ENCODE results near the gene SPON1. TPM values are rescaled to one million over a fixed set of nuclear protein-coding genes. Genes with fewer than 3 reads are reported as not detected.
A peak's percentile ranks its signal among the peaks of the same experiment; 100 is the strongest.
"Not testable (repeated sequence)": the region's sequence is repeated elsewhere in the genome, so short reads cannot be mapped to it uniquely, and the experiment has no call there.

Gene SPON1
- total RNA-seq, 1 donor from 2014 or later, result 3.1 TPM

GRCh38 chr11:14042686-14043465 is 80.4 kb downstream of the SPON1 start:
- no peak for ATAC-seq

GRCh38 chr11:14044916-14045315 is 82.4 kb downstream of the SPON1 start:
- ATAC-seq, result no peak

- no peak for ATAC-seq
Observed at GRCh38 chr11:14045417-14045816, 82.9 kb downstream of the SPON1 start.

- ATAC-seq, result no peak
Observed at GRCh38 chr11:14052198-14052597, 89.7 kb downstream of the SPON1 start.

- no peak for ATAC-seq
Observed at GRCh38 chr11:14054116-14055107, 91.9 kb downstream of the SPON1 start.

- no peak for ATAC-seq
Observed at GRCh38 chr11:14055936-14056335, 93.4 kb downstream of the SPON1 start.

- ATAC-seq, result no peak
Observed at GRCh38 chr11:14058061-14058460, 95.5 kb downstream of the SPON1 start.

- ATAC-seq, result no peak
Observed at GRCh38 chr11:14059491-14059890, 97.0 kb downstream of the SPON1 start.

- ATAC-seq, result no peak
Observed at GRCh38 chr11:14061721-14062120, 99.2 kb downstream of the SPON1 start.

GRCh38 chr11:14065141-14065540 is 102.6 kb downstream of the SPON1 start:
- peak; percentile 58 for ATAC-seq

GRCh38 chr11:14065681-14066080 is 103.2 kb downstream of the SPON1 start:
- ATAC-seq, result no peak

- ATAC-seq, result no peak
Observed at GRCh38 chr11:14067686-14068085, 105.2 kb downstream of the SPON1 start.

- ATAC-seq, result no peak
Observed at GRCh38 chr11:14070896-14071295, 108.4 kb downstream of the SPON1 start.

GRCh38 chr11:14073849-14074476 is 111.4 kb downstream of the SPON1 start:
- no peak for ATAC-seq

GRCh38 chr11:14075118-14076078 is 112.9 kb downstream of the SPON1 start:
- ATAC-seq, result peak; percentile 77

- ATAC-seq, result no peak
Observed at GRCh38 chr11:14079011-14079410, 116.5 kb downstream of the SPON1 start.

GRCh38 chr11:14079797-14080196 is 117.3 kb downstream of the SPON1 start:
- no peak for ATAC-seq

GRCh38 chr11:14081581-14082231 is 119.2 kb downstream of the SPON1 start:
- ATAC-seq, result no peak

GRCh38 chr11:14082338-14082737 is 119.8 kb downstream of the SPON1 start:
- no peak for ATAC-seq

- ATAC-seq, result not testable (repeated sequence)
Observed at GRCh38 chr11:14088861-14089260, 126.3 kb downstream of the SPON1 start.

Data from esophagus mucosa (tissue), 1 donor.